Uterus (tissue), 2 donors: ENCODE measurements around the gene LRIT1.

ENCODE experiments used
- CTCF ChIP-seq, 4 experiments: fragments of 200-600 bp in 2 of 4; fragments of 450-650 bp in 2 of 4; sonication (generic) in 2 of 4; IDR thresholded peaks; one replicate each; pipeline ENCODE4 v1.5.1; 2016 to 2019; ENCODE audit warnings: antibody characterized with exemption in 4 of 4, mild to moderate bottlenecking in 2 of 4, moderate library complexity in 1 of 4
- POLR2A ChIP-seq, 2 donors: fragments of 450-650 bp; IDR thresholded peaks; one replicate each; pipeline ENCODE4 v1.6.1; 2016; ENCODE audit warnings: antibody characterized with exemption in 2 of 2, mild to moderate bottlenecking in 1 of 2, moderate library complexity in 1 of 2

DNA sequence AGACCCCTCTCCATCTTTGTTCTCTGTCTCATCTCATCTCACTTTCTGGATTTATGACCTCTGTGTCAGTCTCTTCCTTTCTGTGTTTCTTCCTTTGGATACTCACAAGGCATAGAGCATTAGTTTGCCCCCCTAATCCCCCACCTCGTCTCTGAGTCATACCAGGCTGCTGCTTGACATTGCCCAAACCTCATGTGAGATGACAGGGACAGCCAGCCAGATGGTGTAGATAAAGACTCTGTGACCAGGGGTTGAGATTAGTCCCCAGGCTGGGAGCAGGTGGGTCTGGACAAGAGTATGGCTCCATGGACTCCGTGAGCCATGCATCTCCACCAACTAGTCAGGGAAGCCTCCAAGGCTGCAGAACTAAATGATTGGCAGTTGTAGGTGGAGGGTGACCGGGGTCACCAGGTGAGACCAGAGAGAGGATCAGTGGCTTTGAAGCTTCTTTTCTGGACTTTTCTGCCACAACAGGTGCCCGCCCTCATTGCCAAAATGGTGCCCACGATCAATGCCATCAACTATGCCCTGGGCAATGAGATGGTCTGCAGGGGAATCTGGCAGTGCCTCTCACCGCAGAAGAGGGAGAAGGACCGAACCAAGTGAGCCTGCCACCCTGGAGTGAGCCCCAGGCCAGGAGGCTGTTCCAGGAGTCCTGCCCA is 16.8 kb upstream of the LRIT1 start:
- TF ChIP-seq CTCF (IDR thresholded peaks at IDR 0.05) (no peak), POLR2A (IDR thresholded peaks at IDR 0.05) (no peak)
